Adrenal gland (tissue), 5 donors: ENCODE measurements around the gene RRM1.

ENCODE experiments used
- POLR2A ChIP-seq, 2 donors: fragments of 450-650 bp; IDR thresholded peaks; one replicate each; pipeline ENCODE4 v1.6.1; 2017; ENCODE audit warnings: antibody characterized with exemption in 2 of 2, mild to moderate bottlenecking in 2 of 2, moderate library complexity in 1 of 2
- TF ChIP-seq, protein P1 (sequence below), 6 experiments: fragments of 450-650 bp in 4 of 6; fragments of 200-600 bp in 2 of 6; sonication (generic) in 1 of 6; IDR thresholded peaks; 1 replicate in 5 of 6; 2 replicates in 1 of 6; pipeline versions ENCODE4 v1.5.1 to v1.8.0; 2016 to 2021; ENCODE audit warnings: antibody characterized with exemption in 6 of 6, mild to moderate bottlenecking in 2 of 6, moderate library complexity in 1 of 6
- donor health status: DM: no; HTN: no; CAD: no.

GRCh38 chr11:4154503-4154902 lies 59.9 kb downstream of the RRM1 start:
- TF ChIP-seq, protein P1, sequence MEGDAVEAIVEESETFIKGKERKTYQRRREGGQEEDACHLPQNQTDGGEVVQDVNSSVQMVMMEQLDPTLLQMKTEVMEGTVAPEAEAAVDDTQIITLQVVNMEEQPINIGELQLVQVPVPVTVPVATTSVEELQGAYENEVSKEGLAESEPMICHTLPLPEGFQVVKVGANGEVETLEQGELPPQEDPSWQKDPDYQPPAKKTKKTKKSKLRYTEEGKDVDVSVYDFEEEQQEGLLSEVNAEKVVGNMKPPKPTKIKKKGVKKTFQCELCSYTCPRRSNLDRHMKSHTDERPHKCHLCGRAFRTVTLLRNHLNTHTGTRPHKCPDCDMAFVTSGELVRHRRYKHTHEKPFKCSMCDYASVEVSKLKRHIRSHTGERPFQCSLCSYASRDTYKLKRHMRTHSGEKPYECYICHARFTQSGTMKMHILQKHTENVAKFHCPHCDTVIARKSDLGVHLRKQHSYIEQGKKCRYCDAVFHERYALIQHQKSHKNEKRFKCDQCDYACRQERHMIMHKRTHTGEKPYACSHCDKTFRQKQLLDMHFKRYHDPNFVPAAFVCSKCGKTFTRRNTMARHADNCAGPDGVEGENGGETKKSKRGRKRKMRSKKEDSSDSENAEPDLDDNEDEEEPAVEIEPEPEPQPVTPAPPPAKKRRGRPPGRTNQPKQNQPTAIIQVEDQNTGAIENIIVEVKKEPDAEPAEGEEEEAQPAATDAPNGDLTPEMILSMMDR (IDR thresholded peaks at IDR 0.05): no peak
- no peak for TF ChIP-seq POLR2A (IDR thresholded peaks at IDR 0.05)
